Glomerular endothelial cell (primary cell): ENCODE measurements around the gene LRCH2. TPM values are rescaled to one million over a fixed set of nuclear protein-coding genes. Genes with fewer than 3 reads are reported as not detected.
"Not testable (repeated sequence)": the region's sequence is repeated elsewhere in the genome, so short reads cannot be mapped to it uniquely, and the experiment has no call there.

ENCODE experiments used
- DNase-seq: peaks from one replicate; pipeline ENCODE4 v3.0.0-alpha.2; 2011; ENCODE audit warnings: low read depth, low spot score; ENCODE audit errors: extremely low read depth
- total RNA-seq: library from RNA; depleted of rRNA; stranded (reverse); fragments of >200 nt; gene quantifications from 2 replicates; pipeline ENCODE4 v1.2.3, GENCODE V29; 2015

Gene LRCH2, protein sequence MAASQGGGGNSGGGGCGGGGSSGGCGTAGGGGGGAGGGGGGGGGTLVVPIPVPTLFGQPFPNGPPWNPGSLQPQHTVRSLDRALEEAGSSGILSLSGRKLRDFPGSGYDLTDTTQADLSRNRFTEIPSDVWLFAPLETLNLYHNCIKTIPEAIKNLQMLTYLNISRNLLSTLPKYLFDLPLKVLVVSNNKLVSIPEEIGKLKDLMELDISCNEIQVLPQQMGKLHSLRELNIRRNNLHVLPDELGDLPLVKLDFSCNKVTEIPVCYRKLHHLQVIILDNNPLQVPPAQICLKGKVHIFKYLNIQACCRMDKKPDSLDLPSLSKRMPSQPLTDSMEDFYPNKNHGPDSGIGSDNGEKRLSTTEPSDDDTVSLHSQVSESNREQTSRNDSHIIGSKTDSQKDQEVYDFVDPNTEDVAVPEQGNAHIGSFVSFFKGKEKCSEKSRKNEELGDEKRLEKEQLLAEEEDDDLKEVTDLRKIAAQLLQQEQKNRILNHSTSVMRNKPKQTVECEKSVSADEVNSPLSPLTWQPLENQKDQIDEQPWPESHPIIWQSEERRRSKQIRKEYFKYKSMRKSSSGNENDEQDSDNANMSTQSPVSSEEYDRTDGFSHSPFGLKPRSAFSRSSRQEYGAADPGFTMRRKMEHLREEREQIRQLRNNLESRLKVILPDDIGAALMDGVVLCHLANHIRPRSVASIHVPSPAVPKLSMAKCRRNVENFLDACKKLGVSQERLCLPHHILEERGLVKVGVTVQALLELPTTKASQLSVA
- total RNA-seq: 2.7 and 5.5 TPM in 2 replicates

DNA sequence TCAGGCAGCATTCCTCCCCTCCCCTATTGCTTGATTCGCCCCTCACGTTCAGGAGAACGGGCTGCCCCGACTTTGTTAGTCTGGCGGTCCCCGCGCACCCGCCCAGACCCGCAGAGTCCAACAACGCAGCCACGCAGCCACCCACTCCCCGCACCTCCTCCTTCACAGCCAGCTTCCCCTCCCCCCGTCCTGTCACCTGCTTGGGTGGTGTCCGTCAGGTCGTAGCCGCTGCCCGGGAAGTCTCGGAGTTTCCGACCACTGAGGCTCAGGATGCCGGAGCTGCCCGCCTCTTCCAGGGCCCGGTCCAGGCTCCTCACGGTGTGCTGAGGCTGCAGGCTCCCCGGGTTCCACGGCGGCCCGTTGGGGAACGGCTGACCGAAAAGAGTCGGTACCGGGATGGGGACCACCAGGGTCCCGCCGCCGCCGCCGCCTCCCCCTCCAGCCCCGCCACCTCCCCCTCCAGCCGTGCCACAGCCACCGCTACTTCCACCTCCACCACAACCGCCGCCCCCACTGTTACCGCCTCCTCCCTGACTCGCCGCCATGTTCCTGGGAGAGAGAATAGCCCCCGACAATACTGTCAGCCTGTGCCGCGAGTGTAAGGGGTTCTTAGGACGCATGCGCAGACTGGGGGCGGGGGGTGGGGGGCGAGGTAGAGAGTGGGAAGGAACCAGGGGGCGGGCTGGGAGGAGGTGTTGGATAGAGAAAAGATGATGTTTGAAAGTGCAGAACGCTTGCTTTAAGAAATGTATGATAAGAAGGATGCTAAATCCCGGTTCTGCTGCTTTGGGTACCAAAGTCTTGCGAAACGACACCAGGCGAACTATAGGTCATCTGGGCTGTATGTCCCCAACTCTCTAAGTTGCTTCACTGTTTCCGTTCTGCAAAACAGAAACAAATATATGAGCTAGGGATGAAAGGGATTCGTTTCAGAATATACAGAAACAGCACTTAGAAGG lies at the start of gene LRCH2:
TSS of gene LRCH2 (minus strand) at position 600 of the 959 bp plus-strand sequence. CDS start at position 545, 55 bp downstream.
- DNase-seq: no peak

DNA sequence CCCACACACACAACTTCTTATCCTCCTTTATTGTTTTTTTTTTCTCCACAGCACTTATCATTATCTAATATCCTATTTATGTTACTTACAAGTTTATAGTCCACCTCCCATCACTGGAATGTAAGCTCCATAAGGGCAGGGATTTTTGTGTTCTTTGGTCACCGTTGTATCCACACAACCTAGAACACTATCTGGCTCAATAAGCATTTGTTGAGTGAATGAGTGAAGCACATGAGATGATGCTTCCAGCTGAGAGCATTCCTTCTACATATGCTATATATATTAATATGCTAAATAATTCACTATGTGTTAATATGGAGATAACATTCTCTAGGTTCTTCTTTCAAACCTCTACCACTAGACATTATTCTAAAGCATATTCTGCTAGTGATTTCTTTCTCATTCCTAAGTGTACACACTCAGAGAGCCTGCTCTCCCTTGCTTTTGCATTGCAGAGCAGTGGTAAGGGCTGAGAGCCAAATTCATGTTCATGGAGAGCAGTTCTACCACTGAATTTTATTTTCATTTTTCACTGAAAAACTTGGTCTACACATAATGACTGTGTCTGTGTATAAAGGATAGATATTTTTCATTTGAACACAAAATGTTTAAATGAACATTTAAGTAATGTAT lies 35.3 kb upstream of the LRCH2 start:
- DNase-seq: no peak

DNA sequence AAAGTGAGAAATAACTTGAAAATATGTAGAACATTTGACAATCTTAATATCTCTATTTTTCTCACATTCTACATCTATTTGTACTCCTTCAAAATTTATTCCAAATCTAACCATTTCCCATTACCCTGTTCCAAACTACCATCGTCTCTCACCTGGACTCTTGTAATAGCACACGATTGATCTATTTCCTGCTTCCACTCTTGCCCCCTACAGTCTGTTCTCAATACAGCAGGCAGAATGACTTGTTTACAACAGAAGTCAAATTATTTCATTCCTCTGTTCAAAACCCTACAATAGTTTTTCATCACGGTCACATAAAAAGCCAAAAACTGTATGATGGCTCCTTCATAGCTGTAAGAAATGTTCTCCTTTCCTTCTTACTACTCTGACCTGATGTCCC lies 34.5 kb upstream of the LRCH2 start:
- DNase-seq: no peak

DNA sequence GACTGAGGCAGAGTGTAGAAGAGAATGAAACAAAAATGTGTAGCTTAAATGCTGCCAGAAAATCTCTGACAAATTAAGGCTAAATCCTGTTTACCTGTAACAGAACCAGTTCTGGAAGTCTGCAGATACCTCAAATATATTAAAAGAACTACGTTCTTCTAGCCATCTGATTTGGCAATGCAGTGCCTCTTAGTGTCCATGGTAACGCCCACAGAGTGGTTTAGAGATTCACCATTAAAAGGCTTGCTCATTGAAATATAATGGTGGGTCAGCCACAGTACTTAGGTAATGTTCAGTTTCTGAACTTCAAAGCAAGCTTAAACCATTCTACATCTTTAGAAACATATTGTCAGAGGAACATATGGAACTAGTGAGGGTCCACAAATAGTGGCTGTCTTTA lies 32.4 kb upstream of the LRCH2 start:
- DNase-seq: no peak

DNA sequence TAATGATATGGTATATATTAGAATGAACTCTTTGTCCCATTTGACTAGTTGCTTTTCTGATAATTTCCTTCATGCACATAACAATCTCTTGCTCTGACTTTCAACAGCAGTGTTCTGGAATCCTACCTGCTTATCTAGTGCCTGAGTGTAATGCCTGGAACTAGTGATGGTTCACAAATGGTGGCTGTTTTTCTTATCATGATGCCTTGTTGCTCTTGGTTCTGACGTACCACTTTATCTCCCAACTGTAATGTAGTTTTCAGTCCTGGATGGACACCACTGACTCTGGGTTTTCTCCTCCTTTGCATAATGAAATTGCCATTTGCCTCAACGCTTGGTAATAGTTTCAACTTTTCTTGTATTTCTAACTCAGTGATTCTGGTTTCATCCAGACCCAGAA lies 30.1 kb upstream of the LRCH2 start:
- no peak for DNase-seq

DNA sequence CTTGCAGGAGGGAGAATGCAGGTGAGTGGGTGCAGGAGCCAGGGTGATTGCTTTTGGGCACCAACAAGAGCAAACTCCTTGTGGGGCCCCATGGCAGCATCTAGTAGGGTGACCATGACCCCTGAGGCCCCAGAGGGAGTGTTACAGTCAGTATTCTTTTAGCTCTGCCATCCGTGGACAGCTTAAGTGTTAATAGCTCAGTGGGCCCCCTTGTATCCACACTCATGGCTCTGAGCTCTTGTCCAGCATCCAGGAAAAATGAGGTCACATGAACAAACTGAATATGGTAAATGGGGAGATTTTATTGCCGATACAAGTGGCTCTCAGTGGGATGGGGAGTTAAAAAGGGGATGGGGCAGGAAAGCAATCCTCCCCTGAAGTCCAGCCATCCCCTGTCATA lies 27.3 kb upstream of the LRCH2 start:
- DNase-seq: no peak

DNA sequence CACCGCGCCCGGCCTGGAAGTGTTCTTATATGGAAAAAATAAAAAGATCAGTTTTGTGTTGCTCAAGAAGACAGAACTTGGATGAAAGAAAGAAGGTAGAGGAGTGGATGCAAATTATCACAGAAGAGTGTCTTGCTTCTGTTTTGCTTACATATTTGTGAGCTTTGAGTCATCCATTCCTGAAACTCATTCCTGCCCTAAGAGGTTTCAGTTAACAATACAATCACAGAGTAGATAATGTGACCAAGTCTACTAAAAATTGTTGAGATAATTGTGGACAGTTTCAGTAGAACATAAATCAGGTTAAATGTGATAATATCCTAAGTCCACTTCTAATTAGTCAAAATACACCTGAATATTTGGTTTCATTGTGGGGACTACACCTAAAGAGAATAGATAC lies 26.4 kb upstream of the LRCH2 start:
- no peak for DNase-seq

DNA sequence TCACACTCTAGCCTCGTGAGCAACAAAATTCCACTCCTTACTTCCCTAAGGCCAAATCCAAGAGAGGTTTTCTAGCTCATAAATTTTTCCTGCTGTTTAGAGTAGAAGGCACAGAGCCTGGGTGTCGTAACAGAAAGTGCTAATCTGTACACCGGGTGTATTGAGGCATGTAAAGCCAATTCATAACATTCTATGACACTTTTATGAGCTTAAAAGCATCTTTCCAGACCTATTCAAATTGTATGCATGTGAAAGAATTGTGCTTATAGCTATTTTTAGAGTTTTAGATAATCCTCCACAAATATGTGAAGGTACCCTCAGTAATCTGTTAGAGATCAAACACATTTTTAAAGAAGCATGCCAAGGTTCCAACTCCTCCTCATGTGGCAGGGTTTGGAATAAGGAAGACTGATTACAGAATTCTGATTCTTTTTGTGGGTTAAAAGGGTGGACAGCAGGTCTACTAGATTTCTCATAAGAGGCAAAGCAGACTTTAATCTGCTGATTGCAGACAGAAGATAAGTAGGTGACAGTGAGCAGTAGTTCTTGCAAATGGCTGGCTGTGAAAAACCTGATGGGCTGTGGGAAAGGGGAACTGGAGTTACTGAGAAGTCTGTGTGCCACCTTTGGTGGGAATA lies 25.5 kb upstream of the LRCH2 start:
- no peak for DNase-seq

DNA sequence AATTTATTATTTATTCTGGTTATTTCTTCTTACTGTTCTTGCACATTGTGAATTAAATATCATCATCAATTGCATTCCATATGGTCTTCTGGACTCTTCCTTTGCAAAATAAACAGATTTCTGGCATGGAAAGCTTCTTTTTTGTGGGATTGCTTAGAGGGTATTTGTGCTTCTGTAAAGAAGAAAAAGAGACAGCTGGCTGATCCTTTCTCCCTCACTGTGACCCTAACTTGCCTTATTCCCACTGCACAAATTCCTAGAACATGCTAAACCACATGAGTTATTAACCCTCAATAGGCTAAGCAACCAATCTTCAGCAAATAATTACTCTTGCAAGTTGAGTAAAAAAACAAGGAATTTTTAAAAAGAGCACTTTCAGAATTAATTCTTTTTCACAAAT lies 23.8 kb upstream of the LRCH2 start:
- DNase-seq: no peak

DNA sequence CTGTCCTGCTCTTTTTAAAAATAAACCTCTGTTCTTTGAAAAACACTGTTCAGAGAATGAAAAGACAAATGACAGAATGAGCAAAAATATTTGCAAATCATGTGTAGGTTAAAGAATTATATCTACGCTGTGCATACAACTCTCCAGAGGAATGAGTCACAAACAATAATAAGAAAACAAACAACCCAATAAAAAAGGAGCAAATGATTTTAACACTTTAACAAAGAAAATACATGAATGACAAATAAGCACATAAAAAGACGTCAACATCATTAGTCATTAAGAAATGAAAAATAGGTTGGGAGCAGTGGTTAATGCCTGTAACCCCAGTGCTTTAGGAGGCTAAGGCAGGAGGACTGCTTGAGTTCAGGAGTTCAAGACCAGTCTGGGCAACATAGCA lies 21.1 kb upstream of the LRCH2 start:
- no peak for DNase-seq

DNA sequence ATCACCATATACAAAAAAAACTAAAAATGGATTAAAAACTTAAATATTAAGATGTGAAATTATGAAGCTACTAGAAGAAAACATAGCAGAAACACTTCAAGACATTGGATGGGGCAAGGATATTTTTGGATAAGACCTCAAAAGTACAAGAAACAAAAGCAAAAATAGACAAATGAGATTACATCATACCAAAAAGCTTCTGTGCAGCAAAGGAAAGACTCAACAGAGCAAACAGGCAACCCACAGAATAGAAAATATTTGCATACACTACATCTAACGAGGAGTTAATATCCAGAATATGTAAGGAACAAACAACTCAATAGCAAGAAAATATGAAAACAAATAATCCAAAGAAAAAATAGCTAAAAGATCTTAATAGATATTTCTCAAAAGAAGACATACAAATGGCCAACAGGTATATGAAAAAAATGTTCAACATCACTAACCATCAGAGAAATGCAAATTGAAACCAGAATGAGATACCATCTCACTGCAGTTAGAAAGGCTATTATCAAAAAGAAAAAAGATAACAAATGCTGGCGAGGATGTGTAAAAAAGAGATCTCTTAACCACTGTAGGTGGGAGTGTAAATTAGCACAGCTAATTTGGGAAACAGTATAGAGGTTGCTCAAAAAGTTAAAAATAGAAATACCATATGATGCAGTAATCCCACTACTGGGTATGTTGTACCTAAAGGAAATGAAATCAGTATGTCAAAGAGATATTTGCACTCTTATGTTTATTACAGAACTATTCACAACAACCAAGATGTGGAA lies 17.8 kb upstream of the LRCH2 start:
- DNase-seq: no peak

DNA sequence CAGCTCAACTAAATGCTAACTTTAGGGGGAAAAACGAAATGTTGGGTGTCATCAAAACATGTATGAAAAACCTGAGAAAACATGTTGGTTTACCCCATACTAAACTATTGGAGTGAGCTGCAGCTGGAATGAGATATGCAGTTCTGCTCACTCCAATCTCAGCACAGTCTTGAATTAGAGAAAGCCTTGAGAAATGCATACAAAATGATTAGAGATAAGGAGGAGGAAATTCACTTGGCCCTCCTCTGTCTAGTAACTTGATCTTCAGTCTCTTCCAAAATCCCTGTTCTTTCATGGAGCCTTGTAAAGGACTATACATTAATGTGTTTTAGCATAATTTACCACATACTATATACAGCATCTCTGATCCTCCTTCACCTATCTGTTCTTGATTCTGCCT lies 3.2 kb upstream of the LRCH2 start:
- DNase-seq: no peak

DNA sequence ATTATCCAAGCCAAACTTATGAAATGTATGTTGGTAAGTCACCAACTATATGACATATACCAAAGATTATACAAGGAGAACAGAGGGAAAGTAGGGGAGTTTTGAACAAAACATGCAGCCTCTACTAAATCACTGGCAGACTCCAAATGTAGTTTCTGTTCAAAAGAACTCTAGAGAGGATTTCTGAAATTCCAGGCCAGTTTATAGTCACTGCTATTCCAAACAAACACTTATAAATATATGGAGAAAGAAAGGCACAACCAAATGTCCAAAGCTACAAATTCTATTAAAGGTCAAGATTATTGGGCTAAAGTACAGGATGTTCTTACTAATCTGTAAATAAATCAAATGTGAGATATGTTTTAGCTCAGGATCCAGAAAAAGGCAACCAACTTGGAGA lies 2.7 kb upstream of the LRCH2 start:
- DNase-seq: no peak

DNA sequence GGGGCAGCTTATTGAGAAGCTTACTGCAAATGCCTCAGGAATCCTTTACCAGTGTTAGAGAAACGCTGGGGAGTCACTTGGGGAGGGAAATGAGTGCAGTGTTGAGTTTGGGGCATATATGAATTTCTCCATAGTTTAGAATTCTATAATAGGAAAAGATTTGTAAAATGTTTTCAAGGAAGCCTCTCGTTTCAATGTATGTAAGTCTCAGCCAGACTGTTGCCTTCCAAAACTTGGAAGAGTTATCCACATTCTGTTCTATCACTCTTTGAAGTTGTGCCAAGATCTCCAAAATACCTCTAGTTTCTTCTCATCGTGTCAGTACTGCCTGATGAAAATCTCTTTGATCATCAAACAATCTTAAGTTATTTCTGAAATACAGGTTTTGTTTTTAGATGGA lies 565 bp upstream of the LRCH2 start:
- DNase-seq: no peak

DNA sequence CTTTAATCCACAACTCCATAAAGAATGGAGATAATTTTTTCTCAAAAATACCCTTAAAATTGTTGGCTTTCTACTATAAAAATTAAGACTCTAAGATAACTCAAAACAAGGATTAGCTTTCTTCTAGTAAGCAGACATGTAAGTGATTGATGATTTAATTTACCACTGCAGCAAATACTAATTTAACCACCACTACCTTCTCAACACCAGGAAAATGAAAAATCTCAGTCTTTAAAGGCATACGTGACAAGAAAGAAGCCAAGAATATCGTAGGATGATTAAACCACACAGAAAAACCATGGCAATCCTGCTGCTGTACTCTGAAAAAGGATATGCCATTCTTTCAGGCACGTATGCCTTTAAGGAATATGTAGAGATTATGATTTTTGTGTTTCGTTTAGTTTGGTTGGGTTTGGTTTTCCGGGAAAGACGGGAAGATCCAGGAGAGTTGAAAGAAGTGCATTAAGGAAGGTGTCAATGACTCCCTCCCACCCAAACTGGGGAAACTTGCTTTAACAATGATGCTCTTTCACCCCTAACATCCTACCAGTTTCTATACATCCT lies 881 bp downstream of the LRCH2 start:
- no peak for DNase-seq

DNA sequence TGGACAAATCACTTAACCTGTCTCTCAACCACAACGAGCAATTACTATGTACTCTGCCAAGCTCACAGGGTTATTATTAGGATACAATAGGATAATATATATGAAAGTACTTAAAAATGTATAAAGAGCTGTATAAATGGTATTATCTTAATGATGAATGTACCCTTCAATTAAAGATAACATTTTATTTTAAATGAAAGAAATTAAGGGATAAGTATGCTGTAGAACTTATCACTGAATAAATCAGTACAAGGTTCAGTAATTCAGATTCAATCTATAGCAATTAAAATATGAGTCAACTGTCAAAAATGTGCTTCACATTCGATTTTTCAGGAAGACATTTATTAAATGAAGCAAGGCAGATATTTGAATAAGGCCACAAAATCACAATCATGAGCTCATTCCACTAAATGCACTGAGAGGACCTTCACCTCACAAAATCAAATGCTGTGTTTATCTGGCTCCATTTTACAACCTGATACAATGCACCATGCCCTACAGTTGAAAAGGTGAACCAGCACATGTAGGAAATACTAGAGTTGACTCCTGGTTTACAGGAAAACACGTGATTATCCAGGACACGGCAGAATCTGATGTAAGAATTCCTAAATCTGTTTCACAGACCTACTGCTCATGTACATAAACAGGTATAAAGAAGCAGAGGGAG lies 4.4 kb downstream of the LRCH2 start:
- DNase-seq: peak; percentile 37

DNA sequence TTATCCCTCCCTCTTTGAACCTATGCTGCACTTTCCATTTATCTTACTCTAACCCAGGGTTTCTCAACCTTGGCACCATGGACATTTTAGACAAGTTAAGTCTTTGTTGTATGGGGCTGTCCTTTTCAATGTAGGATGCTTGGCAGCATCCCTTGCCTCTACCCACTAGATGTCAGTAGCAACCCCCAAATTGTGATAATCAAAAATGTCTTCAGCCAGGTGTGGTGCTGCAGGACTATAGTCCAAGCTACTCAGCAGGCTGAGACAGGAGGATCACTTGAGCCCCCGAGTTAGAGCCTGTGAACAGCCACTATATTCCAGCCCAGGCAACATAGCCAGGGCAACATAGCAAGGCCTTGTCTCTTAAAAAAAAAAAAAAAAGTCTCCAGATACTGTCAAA lies 7.0 kb downstream of the LRCH2 start:
- no peak for DNase-seq

DNA sequence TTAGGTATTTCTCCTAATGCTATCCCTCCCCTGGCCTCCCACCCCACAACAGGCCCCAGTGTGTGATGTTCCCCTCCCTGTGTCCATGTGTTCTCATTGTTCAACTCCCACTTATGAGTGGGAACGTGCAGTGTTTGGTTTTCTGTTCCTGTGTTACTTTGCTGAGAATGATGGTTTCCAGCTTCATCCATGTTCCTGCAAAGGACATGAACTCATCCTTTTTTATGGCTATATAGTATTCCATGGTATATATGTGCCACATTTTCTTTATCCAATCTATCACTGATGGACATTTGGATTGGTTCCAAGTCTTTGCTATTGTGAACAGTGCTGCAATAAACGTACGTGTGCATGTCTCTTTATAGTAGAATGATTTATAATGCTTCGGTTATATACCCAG lies 16.6 kb downstream of the LRCH2 start:
- DNase-seq: not testable (repeated sequence)

DNA sequence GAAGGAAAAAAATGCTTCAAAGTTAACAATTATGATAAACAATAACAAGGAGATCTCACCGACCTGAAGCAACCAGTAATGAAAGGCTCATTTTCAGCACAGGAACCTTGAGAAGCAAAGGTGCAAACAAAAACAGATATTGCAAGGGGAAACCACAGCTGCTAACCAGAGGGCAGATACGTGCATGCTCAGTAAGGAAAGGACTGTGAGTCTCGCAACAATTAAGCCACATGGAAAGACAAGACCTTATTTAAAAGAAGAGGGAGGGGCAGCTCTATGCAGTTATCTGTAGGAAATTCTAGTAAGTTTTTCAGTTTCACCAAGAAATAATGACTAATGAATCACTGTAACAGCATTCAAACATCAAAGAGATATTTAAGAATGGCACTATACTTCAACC lies 19.3 kb downstream of the LRCH2 start:
- no peak for DNase-seq
